HEK293T (cell line): ENCODE results near the gene GLB1L.

ENCODE experiments used
- ARNT ChIP-seq: fragments of 450-650 bp; IDR thresholded peaks from 2 replicates; pipeline ENCODE4 v1.6.1; 2017; ENCODE audit warnings: mild to moderate bottlenecking
- BHLHE40 ChIP-seq: fragments of 450-650 bp; IDR thresholded peaks from 2 replicates; pipeline ENCODE4 v1.6.1; 2016; ENCODE audit warnings: mild to moderate bottlenecking, moderate library complexity, borderline replicate concordance
- CTBP1 ChIP-seq: fragments of 450-650 bp; IDR thresholded peaks from 2 replicates; pipeline ENCODE4 v1.6.1; 2016; ENCODE audit warnings: borderline replicate concordance
- ELF4 ChIP-seq: fragments of 450-650 bp; IDR thresholded peaks from 2 replicates; pipeline ENCODE4 v1.6.1; 2017; ENCODE audit warnings: antibody characterized with exemption
- FOXA1 ChIP-seq: fragments of 450-650 bp; IDR thresholded peaks from 2 replicates; pipeline ENCODE4 v1.6.1; 2016; ENCODE audit warnings: mild to moderate bottlenecking
- FOXM1 ChIP-seq: fragments of 450-650 bp; IDR thresholded peaks from 2 replicates; pipeline ENCODE4 v1.6.1; 2017; ENCODE audit warnings: mild to moderate bottlenecking, borderline replicate concordance
- HDGF ChIP-seq: fragments of 450-650 bp; IDR thresholded peaks from 2 replicates; pipeline ENCODE4 v1.6.1; 2017; ENCODE audit warnings: antibody characterized with exemption, borderline replicate concordance
- L3MBTL2 ChIP-seq: fragments of 450-650 bp; conservative IDR thresholded peaks from 2 replicates; pipeline ENCODE4 v1.6.1; 2016; ENCODE audit warnings: mild to moderate bottlenecking
- LEF1 ChIP-seq: fragments of 450-650 bp; IDR thresholded peaks from 2 replicates; pipeline ENCODE4 v1.6.1; 2017; ENCODE audit warnings: mild to moderate bottlenecking, borderline replicate concordance
- NFRKB ChIP-seq: fragments of 450-650 bp; IDR thresholded peaks from 2 replicates; pipeline ENCODE4 v1.6.1; 2016; ENCODE audit warnings: mild to moderate bottlenecking, moderate library complexity
- SP1 ChIP-seq: fragments of 450-650 bp; IDR thresholded peaks from 2 replicates; pipeline ENCODE4 v1.6.1; 2017
- SUZ12 ChIP-seq: fragments of 450-650 bp; IDR thresholded peaks from 2 replicates; pipeline ENCODE4 v1.6.1; 2016; ENCODE audit warnings: mild to moderate bottlenecking
- ZNF384 ChIP-seq: fragments of 450-650 bp; IDR thresholded peaks from 2 replicates; pipeline ENCODE4 v1.6.1; 2016

GRCh38 chr2:219294356-219295351 lies 49.4 kb upstream of the GLB1L start:
- TF ChIP-seq FOXM1 (no peak), BHLHE40 (no peak), LEF1 (no peak), NFRKB (no peak), HDGF (no peak), ARNT (no peak), SUZ12 (no peak), FOXA1 (no peak), ELF4 (no peak), L3MBTL2 (no peak; the same call in 1 of the 2 replicates), CTBP1 (no peak), ZNF384 (no peak), SP1 (no peak)
